Tibial nerve (tissue), 3 donors: ENCODE measurements around the gene SNX24.

Source experiments
- POLR2A ChIP-seq, 2 donors: fragments of 450-650 bp; IDR thresholded peaks; one replicate each; pipeline ENCODE4 v1.6.1; 2017; ENCODE audit warnings: antibody characterized with exemption in 2 of 2, mild to moderate bottlenecking in 2 of 2, moderate library complexity in 2 of 2
- TF ChIP-seq, protein P1 (sequence below), 5 experiments: fragments of 200-600 bp in 3 of 5; fragments of 450-650 bp in 2 of 5; sonication (generic) in 3 of 5; IDR thresholded peaks; one replicate each; pipeline ENCODE4 v1.5.1; 2016 to 2019; ENCODE audit warnings: antibody characterized with exemption in 5 of 5, mild to moderate bottlenecking in 3 of 5, moderate library complexity in 2 of 5

DNA sequence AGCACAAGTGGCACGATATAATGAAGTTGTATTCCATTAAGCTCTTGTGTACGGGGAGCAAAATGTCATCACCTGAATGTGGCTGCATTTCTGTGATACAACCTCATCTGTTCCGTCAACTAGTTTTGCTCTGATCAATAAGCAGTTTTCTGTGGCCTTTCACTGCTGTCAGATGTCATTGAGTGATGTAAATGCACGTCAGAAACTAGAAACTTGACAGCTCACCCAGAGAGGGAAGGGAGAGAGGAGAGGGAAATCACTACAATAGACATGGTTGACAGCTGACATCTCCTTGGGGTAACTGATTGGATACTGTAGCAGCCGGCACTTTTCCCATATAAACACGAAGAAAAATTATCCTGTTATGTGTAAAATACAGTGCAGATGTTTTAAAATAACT lies 62.7 kb downstream of the SNX24 start:
- TF ChIP-seq, protein P1, sequence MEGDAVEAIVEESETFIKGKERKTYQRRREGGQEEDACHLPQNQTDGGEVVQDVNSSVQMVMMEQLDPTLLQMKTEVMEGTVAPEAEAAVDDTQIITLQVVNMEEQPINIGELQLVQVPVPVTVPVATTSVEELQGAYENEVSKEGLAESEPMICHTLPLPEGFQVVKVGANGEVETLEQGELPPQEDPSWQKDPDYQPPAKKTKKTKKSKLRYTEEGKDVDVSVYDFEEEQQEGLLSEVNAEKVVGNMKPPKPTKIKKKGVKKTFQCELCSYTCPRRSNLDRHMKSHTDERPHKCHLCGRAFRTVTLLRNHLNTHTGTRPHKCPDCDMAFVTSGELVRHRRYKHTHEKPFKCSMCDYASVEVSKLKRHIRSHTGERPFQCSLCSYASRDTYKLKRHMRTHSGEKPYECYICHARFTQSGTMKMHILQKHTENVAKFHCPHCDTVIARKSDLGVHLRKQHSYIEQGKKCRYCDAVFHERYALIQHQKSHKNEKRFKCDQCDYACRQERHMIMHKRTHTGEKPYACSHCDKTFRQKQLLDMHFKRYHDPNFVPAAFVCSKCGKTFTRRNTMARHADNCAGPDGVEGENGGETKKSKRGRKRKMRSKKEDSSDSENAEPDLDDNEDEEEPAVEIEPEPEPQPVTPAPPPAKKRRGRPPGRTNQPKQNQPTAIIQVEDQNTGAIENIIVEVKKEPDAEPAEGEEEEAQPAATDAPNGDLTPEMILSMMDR (IDR thresholded peaks at IDR 0.05): no peak
- TF ChIP-seq POLR2A (IDR thresholded peaks at IDR 0.05): no peak
